Islet precursor cell (in vitro differentiated cells): ENCODE measurements around the gene LMLN.
A peak's percentile ranks its signal among the peaks of the same experiment; 100 is the strongest.
"Not testable (repeated sequence)": the region's sequence is repeated elsewhere in the genome, so short reads cannot be mapped to it uniquely, and the experiment has no call there.

Source experiments
- DNase-seq: peaks from one replicate; pipeline ENCODE4 v3.0.0-alpha.2; 2018

LMLN gene

GRCh38 chr3:198081421-198081844 lies 121.4 kb downstream of the LMLN start:
- peak; percentile 45 for DNase-seq

DNA sequence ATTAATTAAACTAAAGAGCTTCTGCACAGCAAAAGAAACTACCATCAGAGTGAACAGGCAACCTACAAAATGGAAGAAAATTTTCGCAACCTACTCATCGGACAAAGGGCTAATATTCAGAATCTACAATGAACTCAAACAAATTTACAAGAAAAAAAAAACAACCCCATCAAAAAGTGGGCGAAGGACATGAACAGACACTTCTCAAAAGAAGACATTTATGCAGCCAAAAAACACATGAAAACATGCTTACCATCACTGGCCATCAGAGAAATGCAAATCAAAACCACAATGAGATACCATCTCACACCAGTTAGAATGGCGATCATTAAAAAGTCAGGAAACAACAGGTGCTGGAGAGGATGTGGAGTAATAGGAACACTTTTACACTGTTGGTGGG lies 122.2 kb downstream of the LMLN start:
- DNase-seq: not testable (repeated sequence)

- no peak for DNase-seq
Measured at GRCh38 chr3:198088421-198088955, 128.5 kb downstream of the LMLN start.

DNA sequence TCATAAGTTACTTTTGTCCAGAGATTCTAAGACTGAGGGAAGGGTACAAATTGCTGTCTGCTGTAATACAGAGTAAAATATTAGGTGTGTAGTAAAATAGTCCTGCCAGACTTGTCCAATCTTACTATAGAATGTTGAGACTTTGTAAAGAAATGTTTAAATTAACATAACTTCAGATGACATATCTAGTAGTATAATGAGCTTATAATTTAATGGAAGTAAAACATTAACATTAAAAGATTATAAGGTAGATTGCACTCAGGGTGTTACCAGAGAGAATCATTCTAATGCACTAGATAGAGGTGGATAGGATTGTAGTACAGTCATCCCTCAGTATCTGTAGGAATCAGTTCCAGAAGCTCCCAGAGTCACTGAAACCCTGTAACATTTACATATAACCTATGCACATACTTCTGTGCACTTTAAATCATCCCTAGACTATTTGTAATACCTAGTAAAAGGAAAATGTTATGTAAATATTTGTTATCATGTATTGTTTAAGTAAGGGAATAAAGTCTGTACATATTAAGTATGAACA lies 130.8 kb downstream of the LMLN start:
- DNase-seq: no peak

- DNase-seq: no peak
Measured at GRCh38 chr3:198092276-198092675, 132.3 kb downstream of the LMLN start.

DNA sequence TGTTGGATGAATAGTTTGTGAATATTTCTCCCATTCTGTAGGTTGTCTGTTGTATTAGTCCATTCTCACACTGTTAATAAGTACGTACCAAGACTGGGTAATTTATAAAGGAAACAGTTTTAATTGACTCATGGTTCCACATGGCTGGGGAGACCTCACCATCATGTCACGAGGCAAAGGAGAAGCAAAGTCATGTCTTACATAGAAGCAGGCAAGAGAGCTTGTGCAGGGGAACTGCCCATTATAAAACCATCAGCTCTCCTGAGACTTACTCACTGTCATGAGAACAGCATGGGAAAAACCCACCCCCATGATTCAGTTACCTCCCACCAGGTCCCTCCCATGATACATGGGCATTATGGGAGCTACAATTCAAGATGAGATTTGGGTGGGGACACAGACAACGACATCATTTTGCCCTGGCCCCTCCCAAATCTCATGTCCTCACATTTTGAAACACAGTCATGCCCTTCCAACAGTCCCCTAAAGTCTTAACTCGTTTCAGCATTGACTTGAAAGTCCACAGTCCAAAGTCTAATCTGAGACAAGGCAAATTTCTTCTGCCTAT lies 133.2 kb downstream of the LMLN start:
- no peak for DNase-seq
